GM10248 (cell line): ENCODE measurements around the gene ADORA3.

Experiments
- CTCF ChIA-PET: fragments of 300-600 bp; sonication (Branson Sonifier 250); formaldehyde crosslinking; extraction: SDS; loops from one replicate; lab custom pipeline; 2021; ENCODE audit warnings: antibody characterized with exemption; lab: Yijun Ruan, JAX
- POLR2A ChIA-PET: fragments of 350-650 bp; sonication (Branson Sonifier 250); formaldehyde crosslinking; extraction: SDS; loops from one replicate; lab custom pipeline; 2020; ENCODE audit warnings: antibody characterized with exemption; lab: Yijun Ruan, JAX
- DNase-seq: peaks from one replicate; pipeline ENCODE4 v3.0.0; 2012; ENCODE audit errors: extremely low spot score
- CTCF ChIP-seq: IDR thresholded peaks from 2 replicates; pipeline ENCODE4 v1.5.1; 2012; ENCODE audit warnings: mild to moderate bottlenecking, low read depth; ENCODE audit errors: extremely low read depth, missing control alignments, control extremely low read depth

Gene ADORA3

GRCh38 chr1:111483876-111484275, 19.6 kb downstream of the ADORA3 start:
- no peak for DNase-seq
- no peak for TF ChIP-seq CTCF
- ChIA-PET CTCF (interaction anchor here (2.1 to 9.7 kb wide), 3 partner anchors 14 to 260 kb away, joined by 5 to 75 read pairs (median 46); no protein-coding TSS in a partner anchor), POLR2A (no interaction called here)

- CTCF ChIA-PET, result interaction anchor here (0.7 to 9.7 kb wide), 7 partner anchors 9 to 284 kb away, joined by 3 to 75 read pairs (median 27); partner anchors contain the start of genes C1orf162 and DDX20
- DNase-seq, result no peak
- no peak for TF ChIP-seq CTCF
- POLR2A ChIA-PET, result no interaction called here
Measured at GRCh38 chr1:111483166-111483565, 20.3 kb downstream of the ADORA3 start.

- POLR2A ChIA-PET, result interaction anchor here (1.7 kb wide), 1 partner anchor 273 kb away, joined by 4 read pairs; the partner anchor contains the start of gene DDX20
- DNase-seq, result peak; percentile 74
- CTCF ChIA-PET, result interaction anchor here (0.6 to 9.7 kb wide), 40 partner anchors 9 to 310 kb away, joined by 3 to 75 read pairs (median 4); partner anchors contain the start of genes ADORA3, ATP5PB, DDX20 and INKA2
- TF ChIP-seq CTCF, result peak; percentile 88
Measured at GRCh38 chr1:111481387-111482221, 21.8 kb downstream of the ADORA3 start.

- ChIA-PET POLR2A (interaction anchor here (1.7 kb wide), 1 partner anchor 274 kb away, joined by 4 read pairs; the partner anchor contains the start of gene DDX20), CTCF (interaction anchor here (0.6 to 9.7 kb wide), 16 partner anchors 9 to 294 kb away, joined by 3 to 75 read pairs (median 6); partner anchors contain the start of genes ATP5PB and WDR77)
- TF ChIP-seq CTCF, result no peak
- no peak for DNase-seq
Measured at GRCh38 chr1:111480674-111481073, 22.8 kb downstream of the ADORA3 start.

- POLR2A ChIA-PET, result interaction anchor here (0.9 kb wide), 1 partner anchor 12 kb away, joined by 3 read pairs; no protein-coding TSS in a partner anchor
- peak; percentile 48 for DNase-seq
- TF ChIP-seq CTCF, result no peak
- CTCF ChIA-PET, result interaction anchor here (1.1 to 9.7 kb wide), 8 partner anchors 9 to 293 kb away, joined by 3 to 75 read pairs (median 5); no protein-coding TSS in a partner anchor
Measured at GRCh38 chr1:111476761-111477309, 26.6 kb downstream of the ADORA3 start.

GRCh38 chr1:111476214-111476613, 27.2 kb downstream of the ADORA3 start:
- TF ChIP-seq CTCF, result no peak
- CTCF ChIA-PET, result interaction anchor here (0.7 to 9.7 kb wide), 11 partner anchors 9 to 293 kb away, joined by 3 to 75 read pairs (median 5); no protein-coding TSS in a partner anchor

More at GRCh38 chr1:111476214-111476613, 27.2 kb downstream of the ADORA3 start:
- POLR2A ChIA-PET, result no interaction called here
- no peak for DNase-seq
